Activated T-helper 2 cell treated with anti-CD3 and anti-CD28 coated beads, Interferon-gamma antibody, Interleukin-2, Interleukin-4, amounts not matched to agents 10 μg/mL and 5 μg/mL and 100 μg/mL, durations not matched to agents 14 hours and 24 hours and 36 hours (primary cell): ENCODE data around the gene OPHN1. TPM values are rescaled to one million over a fixed set of nuclear protein-coding genes. Genes with fewer than 3 reads are reported as not detected.
A peak's percentile ranks its signal among the peaks of the same experiment; 100 is the strongest.

Experiments used
- DNase-seq: peaks from one replicate; pipeline ENCODE4 v3.0.0; 2021; ENCODE audit warnings: low spot score
- H3K27ac Mint-ChIP-seq: one replicate; pipeline ENCODE4 v1.8.0; 2021; ENCODE audit warnings: mixed read lengths
- H3K27me3 Mint-ChIP-seq: one replicate; pipeline ENCODE4 v1.8.0; 2021; ENCODE audit warnings: low read depth, mixed read lengths
- H3K36me3 Mint-ChIP-seq: one replicate; pipeline ENCODE4 v1.8.0; 2021; ENCODE audit warnings: low read depth, mixed read lengths
- H3K4me1 Mint-ChIP-seq: one replicate; pipeline ENCODE4 v1.8.0; 2021; ENCODE audit warnings: low read depth, mixed read lengths
- H3K4me3 Mint-ChIP-seq: one replicate; pipeline ENCODE4 v1.8.0; 2021; ENCODE audit warnings: low read depth, mild to moderate bottlenecking, moderate library complexity, mixed read lengths
- H3K9me3 Mint-ChIP-seq: one replicate; pipeline ENCODE4 v1.8.0; 2021; ENCODE audit warnings: mixed read lengths
- intact Hi-C: fragments of 100-400 bp; cut with micrococcal nuclease; formaldehyde crosslinking; loops from one replicate; pipeline ENCODE4 v1.15.1; 2023
- total RNA-seq: library from RNA; stranded (reverse); gene quantifications from 2 replicates; pipeline ENCODE4 v1.2.3, GENCODE V29; 2022

OPHN1 gene, protein sequence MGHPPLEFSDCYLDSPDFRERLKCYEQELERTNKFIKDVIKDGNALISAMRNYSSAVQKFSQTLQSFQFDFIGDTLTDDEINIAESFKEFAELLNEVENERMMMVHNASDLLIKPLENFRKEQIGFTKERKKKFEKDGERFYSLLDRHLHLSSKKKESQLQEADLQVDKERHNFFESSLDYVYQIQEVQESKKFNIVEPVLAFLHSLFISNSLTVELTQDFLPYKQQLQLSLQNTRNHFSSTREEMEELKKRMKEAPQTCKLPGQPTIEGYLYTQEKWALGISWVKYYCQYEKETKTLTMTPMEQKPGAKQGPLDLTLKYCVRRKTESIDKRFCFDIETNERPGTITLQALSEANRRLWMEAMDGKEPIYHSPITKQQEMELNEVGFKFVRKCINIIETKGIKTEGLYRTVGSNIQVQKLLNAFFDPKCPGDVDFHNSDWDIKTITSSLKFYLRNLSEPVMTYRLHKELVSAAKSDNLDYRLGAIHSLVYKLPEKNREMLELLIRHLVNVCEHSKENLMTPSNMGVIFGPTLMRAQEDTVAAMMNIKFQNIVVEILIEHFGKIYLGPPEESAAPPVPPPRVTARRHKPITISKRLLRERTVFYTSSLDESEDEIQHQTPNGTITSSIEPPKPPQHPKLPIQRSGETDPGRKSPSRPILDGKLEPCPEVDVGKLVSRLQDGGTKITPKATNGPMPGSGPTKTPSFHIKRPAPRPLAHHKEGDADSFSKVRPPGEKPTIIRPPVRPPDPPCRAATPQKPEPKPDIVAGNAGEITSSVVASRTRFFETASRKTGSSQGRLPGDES
- 0.07 and 0.21 TPM in 2 replicates for total RNA-seq

DNA sequence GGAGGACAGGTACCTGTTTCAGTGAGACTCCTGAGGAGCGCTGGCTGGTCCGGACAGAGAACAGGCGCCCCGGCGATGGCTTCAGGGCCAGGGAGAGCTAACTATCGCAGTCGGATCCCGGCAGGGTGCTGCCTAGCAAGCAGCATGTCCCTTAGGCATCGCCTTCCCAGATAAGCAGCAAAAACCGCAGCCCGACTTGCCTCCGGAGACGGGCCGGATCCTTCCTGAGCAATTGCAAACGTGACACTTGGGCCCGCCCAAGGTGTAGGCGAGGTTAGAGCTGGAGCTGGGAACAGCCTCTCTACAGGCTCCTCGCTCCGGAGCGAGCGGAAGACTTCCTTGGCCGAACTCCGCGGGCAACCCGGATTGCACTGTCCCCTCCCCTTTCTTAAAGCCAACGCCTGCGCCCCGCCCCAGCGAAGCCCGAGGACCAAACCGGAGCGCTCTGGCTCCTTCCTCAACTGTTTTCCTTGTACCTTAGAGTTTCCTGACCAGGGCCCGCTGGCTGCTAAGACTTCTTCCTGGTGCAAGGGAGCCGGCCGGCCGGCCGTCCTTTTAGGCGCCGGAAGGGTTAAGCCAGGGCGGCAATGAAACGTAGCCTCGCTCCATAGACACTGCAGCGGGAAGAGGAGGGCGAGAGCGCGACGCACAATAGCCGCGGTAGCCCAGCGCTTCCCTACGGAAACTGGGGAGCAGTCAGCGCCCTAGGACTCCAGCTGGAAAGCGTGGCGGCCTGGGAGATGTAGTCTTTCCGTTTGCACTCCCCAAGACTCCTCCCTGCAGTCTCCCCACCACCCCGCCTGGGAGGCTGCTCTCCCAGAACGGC, at the start of gene OPHN1:
TSS of gene OPHN1 (minus strand) at position 341 of the 826 bp plus-strand sequence. CDS start 475 bp downstream, outside the sequence.
- no peak for DNase-seq
- intact Hi-C loops: no loop called here

DNA sequence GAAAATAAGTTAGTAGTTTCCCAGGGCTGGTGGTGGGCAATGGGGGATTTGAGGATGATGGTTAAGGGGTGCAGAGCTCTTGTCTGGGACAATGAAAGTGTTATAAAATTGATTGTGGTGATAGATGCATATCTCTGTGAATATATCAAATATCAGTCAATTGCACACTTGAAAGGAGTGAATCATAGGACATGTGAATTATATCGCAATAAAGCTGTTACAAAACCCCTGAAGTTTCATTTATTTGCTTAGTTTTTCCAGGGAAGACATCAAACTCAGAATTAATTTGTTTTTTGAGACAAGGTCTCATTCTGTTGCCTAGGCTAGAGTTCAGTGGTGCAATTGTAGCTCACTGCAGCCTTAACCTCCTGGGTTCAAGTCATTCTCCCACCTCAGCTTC, 47.7 kb upstream of the OPHN1 start:
- Mint-ChIP-seq H3K27ac (no peak overlapping the region), H3K27me3 (no peaks in the 10 kb centered on the region)

More for the DNA sequence above, at the start of gene OPHN1:
- Mint-ChIP-seq H3K36me3 (no peaks in the 10 kb centered on the region), H3K4me1 (no peaks in the 10 kb centered on the region), H3K9me3 (no peaks in the 10 kb centered on the region), H3K27me3 (peaks cover 40% of the 10 kb centered on the region), H3K4me3 (peak within 1 kb of the TSS; percentile 69), H3K27ac (no peak within 1 kb of the TSS)

DNA sequence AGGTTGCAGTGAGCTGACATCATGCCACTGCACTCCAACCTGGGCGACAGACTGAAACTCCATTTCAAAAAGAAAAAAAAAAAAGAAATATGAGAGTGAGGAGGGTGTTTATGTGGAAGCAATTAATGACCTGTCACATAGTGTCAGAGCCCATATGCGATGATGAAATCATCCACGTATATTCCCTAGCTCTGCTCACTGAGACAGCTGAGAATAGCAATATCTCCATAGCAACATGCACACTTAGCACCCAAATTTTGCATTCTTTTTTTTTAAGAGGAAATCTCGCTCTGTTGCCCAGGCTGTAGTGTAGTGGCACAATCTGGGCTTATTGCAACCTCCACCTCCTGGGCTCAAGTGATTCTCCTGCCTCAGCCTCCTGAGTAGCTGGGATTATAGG, 31.5 kb upstream of the OPHN1 start:
- Mint-ChIP-seq H3K27ac (no peak overlapping the region), H3K36me3 (no peaks in the 10 kb centered on the region), H3K4me1 (no peaks in the 10 kb centered on the region), H3K9me3 (no peaks in the 10 kb centered on the region), H3K27me3 (no peaks in the 10 kb centered on the region), H3K4me3 (no peak overlapping the region)
- intact Hi-C loops: no loop called here
- DNase-seq: no peak

More for the DNA sequence above, 47.7 kb upstream of the OPHN1 start:
- Mint-ChIP-seq H3K9me3 (no peaks in the 10 kb centered on the region), H3K4me3 (no peak overlapping the region), H3K36me3 (no peaks in the 10 kb centered on the region), H3K4me1 (no peaks in the 10 kb centered on the region)
- intact Hi-C loops: no loop called here
- DNase-seq: no peak

DNA sequence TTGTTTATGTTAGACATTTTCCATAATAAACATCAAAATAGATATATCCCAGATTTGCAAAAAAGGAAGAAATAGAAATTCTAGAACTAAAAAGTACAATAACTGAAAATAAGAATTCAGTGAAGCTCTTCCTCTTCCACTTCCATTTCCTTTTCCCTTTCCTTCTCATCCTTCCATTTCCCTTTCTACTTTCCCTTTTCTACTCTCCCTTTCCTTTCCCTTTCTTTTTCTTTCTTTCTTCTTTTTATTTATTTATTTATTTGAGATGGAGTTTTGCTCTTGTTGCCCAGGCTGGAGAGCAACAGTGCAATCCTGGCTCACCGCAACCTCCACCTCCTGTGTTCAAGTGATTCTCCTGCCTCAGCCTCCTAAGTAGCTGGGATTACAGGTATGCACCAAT, 30.6 kb upstream of the OPHN1 start:
- Mint-ChIP-seq H3K27me3 (no peaks in the 10 kb centered on the region), H3K36me3 (no peaks in the 10 kb centered on the region), H3K27ac (no peak overlapping the region), H3K4me1 (no peaks in the 10 kb centered on the region), H3K9me3 (no peaks in the 10 kb centered on the region), H3K4me3 (no peak overlapping the region)
- intact Hi-C loops: loop anchor here (2.0 kb wide), 1 partner anchor 267 kb away; no protein-coding TSS in a partner anchor
- DNase-seq: no peak

DNA sequence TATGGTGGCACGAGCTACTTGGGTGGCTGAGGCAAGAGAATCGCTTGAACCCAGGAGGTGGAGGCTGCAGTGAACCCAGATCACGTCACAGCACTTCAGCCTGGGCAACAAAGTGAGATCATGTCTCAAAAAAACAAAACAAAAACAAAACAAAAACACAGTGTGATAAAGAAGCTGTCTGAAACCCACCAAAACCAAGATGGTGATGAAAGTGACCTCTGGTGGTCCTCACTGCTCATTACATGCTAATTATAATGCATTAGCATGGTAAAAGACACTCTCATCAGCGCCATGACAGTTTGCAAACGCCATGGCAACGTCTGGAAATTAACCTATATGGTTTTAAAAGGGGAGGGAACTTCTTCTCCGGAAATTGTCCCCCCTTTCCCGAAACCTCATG, 29.4 kb upstream of the OPHN1 start:
- no peaks in the 10 kb centered on the region for H3K4me1 Mint-ChIP-seq
- no peak for DNase-seq
- H3K27me3 Mint-ChIP-seq: no peaks in the 10 kb centered on the region
- no peak overlapping the region for H3K4me3 Mint-ChIP-seq
- H3K36me3 Mint-ChIP-seq: no peaks in the 10 kb centered on the region
- intact Hi-C loops: loop anchor here (2.0 kb wide), 1 partner anchor 266 kb away; no protein-coding TSS in a partner anchor
- H3K27ac Mint-ChIP-seq: no peak overlapping the region
- no peaks in the 10 kb centered on the region for H3K9me3 Mint-ChIP-seq

DNA sequence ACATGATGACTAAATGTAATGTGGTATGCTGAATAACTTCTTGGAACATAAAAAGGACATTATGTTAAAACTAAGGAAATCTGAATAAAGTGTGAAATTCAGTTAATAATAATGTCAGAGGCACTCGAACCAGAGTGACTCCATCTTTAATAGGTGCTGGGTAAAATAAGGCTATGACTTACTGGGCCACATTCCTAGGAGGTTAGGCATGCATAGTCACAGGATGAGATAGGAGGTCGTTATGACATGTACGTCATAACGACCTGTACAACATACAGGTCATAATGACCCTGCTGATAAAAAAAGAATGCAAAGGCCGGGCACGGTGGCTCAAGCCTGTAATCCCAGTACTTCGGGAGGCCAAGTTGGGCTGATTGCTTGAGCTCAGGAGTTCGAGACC, 28.9 kb upstream of the OPHN1 start:
- no peaks in the 10 kb centered on the region for H3K4me1 Mint-ChIP-seq
- H3K9me3 Mint-ChIP-seq: no peaks in the 10 kb centered on the region
- no peak for DNase-seq
- no peak overlapping the region for H3K4me3 Mint-ChIP-seq
- H3K27me3 Mint-ChIP-seq: no peaks in the 10 kb centered on the region
- H3K27ac Mint-ChIP-seq: no peak overlapping the region
- intact Hi-C loops: loop anchor here (2.0 kb wide), 1 partner anchor 265 kb away; no protein-coding TSS in a partner anchor
- no peaks in the 10 kb centered on the region for H3K36me3 Mint-ChIP-seq

DNA sequence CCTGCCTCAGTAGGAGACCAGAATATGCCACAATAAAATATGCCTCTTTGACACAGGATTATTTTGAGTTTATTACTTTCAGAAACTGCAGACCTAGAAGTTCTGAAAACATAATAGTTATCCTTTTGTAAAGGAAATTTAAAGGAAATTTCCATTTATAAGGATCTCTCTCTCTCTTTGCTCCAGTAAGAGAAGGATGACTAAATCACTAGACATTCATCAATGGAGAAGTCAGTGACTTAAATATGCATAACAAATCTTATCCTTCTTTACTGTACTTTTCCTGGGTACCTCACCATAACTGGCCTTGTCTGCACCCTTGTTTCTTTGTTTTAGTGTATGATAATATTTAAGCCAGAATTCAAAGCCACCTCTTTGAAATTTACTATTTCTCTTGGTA, 28.3 kb upstream of the OPHN1 start:
- no peaks in the 10 kb centered on the region for H3K4me1 Mint-ChIP-seq
- H3K36me3 Mint-ChIP-seq: no peaks in the 10 kb centered on the region
- DNase-seq: no peak
- intact Hi-C loops: no loop called here
- no peaks in the 10 kb centered on the region for H3K9me3 Mint-ChIP-seq
- H3K4me3 Mint-ChIP-seq: no peak overlapping the region
- no peak overlapping the region for H3K27ac Mint-ChIP-seq
- H3K27me3 Mint-ChIP-seq: no peaks in the 10 kb centered on the region

DNA sequence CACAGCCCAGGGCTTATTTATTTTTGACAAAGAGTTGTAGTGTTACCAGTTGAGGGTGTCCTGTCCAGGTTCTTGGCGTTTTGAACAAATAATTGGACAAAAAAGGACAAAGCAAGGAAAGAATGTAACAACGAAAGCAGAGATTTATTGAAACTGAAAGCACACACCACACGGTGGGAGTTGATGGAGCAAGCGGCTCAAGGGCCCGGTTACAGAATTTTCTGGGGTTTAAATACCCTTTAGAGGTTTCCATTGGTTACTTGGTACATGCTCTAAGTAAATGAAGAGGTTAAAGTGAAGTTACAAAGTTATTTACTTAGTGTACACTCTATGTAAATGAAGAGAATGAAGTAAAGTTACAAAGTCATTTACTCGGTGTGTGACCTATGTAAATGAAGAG, 27.8 kb upstream of the OPHN1 start:
- Mint-ChIP-seq H3K4me1 (no peaks in the 10 kb centered on the region), H3K27me3 (no peaks in the 10 kb centered on the region), H3K9me3 (no peaks in the 10 kb centered on the region), H3K36me3 (no peaks in the 10 kb centered on the region), H3K4me3 (no peak overlapping the region), H3K27ac (no peak overlapping the region)
- intact Hi-C loops: no loop called here
- no peak for DNase-seq

DNA sequence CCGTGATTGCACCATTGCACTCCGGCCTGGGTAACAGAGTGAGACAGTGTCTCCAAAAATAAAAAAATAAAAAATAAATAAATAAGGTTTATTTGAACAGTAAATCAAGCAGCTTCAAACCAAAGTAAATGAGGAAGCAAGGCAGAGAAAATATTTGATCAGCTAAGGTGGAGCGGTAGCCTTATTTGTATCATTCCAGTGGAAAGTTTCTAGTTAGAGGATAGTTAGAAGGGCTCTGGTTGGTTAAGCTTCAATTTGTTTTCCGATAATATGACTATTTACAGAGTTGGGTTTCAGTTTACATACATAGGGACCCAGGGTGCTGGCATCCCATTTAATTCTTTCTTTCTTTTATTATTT, 21.8 kb upstream of the OPHN1 start:
- Mint-ChIP-seq H3K4me1 (no peaks in the 10 kb centered on the region), H3K9me3 (no peaks in the 10 kb centered on the region), H3K4me3 (no peak overlapping the region), H3K36me3 (no peaks in the 10 kb centered on the region), H3K27ac (no peak overlapping the region), H3K27me3 (peaks cover 3% of the 10 kb centered on the region)
- intact Hi-C loops: no loop called here
- no peak for DNase-seq

DNA sequence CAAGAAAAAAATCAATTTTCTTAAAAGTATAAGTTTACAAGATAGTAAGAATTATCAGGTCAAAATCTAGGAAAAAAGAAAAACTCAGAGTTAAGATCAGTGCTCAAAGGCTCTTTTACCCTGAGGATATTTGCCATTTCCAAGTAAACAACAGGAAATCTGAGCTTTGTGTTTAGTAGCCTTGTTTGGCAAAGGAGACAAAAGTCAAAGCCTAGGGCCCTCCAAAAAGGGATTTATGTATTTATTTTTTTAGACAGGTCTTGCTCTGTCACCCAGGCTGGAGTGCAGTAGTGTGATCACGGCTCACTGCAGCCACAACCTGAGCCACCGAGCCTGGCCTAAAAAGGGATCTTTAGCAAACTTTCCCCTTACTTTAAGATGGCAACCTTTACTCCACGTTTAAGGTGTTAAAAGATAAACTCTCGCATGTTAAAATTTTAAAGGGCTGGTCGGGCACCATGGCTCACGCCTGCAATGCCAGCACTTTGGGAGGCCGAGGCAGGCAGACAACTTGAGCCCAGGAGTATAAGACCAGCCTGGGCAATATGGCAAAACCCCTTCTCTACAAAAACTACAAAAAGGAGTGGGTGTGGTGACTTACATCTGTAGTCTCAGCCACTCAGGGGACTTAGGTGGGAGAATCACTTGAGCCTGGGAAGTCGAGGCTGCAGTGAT, 21.3 kb upstream of the OPHN1 start:
- no peaks in the 10 kb centered on the region for H3K4me1 Mint-ChIP-seq
- no peaks in the 10 kb centered on the region for H3K36me3 Mint-ChIP-seq

DNA sequence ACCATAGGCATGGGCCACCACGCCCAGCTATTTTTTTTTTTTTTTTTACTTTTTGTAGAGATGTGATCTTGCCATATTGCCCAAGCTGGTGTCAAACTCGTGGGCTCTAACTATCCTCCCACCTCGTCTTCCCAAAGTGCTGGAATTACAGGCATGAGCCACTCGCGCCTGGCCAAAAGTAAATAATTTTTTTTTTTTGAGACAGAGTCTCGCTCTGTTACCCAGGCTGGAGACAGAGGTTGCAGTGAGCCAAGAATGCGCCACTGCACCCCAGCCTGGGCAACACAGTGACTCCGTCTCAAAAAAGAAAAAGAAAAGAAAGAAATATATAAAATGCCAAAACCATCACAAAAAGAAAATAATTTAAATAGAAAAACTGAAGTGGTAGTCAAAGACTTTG, 18.4 kb upstream of the OPHN1 start:
- intact Hi-C loops: no loop called here
- Mint-ChIP-seq H3K27ac (no peak overlapping the region), H3K4me1 (no peaks in the 10 kb centered on the region), H3K36me3 (no peaks in the 10 kb centered on the region), H3K27me3 (peaks cover 3% of the 10 kb centered on the region), H3K4me3 (no peak overlapping the region), H3K9me3 (no peaks in the 10 kb centered on the region)
- DNase-seq: no peak

More for the DNA sequence above, 21.3 kb upstream of the OPHN1 start:
- no peak for DNase-seq
- intact Hi-C loops: no loop called here
- H3K4me3 Mint-ChIP-seq: no peak overlapping the region
- H3K9me3 Mint-ChIP-seq: no peaks in the 10 kb centered on the region
- peaks cover 3% of the 10 kb centered on the region for H3K27me3 Mint-ChIP-seq
- no peak overlapping the region for H3K27ac Mint-ChIP-seq

DNA sequence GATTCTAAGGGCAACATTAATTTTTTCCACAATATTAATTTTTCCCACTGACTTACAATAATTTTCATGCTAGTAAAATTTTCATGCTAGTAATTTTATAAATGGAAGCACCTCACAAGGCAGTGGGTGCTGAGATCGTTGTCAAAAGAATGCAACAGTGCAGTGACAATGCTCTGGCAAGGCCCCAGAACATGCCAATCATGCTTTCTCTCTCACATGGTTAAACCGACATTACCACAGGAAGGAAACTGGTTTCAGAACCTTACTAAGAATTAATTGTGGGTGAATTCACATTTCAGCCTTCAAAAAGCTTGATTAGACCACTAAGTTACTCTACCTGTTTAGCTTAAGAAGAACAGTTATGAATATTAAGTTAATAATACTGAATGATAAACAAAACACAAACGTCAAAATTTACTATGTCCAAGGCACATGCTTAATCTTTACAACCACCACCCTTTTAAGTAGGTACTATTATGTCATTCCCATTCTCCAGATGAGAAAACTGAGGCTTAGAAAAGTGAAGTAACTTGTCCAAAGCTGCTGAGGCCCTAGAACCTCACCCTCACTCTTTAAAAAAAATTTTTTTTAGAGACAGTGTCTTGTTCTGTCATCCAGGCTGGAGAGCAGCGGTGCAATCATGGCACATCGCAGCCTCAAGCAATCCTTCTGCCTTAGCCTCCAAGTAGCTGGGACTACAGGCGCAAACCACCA, 10.0 kb upstream of the OPHN1 start:
- H3K9me3 Mint-ChIP-seq: no peaks in the 10 kb centered on the region
- H3K36me3 Mint-ChIP-seq: no peaks in the 10 kb centered on the region
- H3K4me3 Mint-ChIP-seq: no peak overlapping the region
- peaks cover 16% of the 10 kb centered on the region for H3K27me3 Mint-ChIP-seq
- intact Hi-C loops: no loop called here
- DNase-seq: peak; percentile 9
- H3K4me1 Mint-ChIP-seq: peaks cover 8% of the 10 kb centered on the region
- no peak overlapping the region for H3K27ac Mint-ChIP-seq
